HG02885 (cell line): ENCODE results near the gene METTL21A.
"Not testable (repeated sequence)": the region's sequence is repeated elsewhere in the genome, so short reads cannot be mapped to it uniquely, and the experiment has no call there.

Source experiments
- ATAC-seq: cut with Tn5 transposase; IDR thresholded peaks from one replicate; pipeline ENCODE4 v1.9.1; 2021; ENCODE audit warnings: mild to moderate bottlenecking; ENCODE audit not compliant: unreplicated experiment, poor library complexity

METTL21A gene

GRCh38 chr2:207625014-207625907 lies at the start of gene METTL21A:
TSS of gene METTL21A (minus strand) at chr2:207625394. CDS start at chr2:207624375, 1,019 bp downstream.
- peak; percentile 71 for ATAC-seq

GRCh38 chr2:207674826-207675225 lies 49.6 kb upstream of the METTL21A start:
- ATAC-seq, result no peak

GRCh38 chr2:207674266-207674774 lies 49.1 kb upstream of the METTL21A start:
- no peak for ATAC-seq

- no peak for ATAC-seq
These were observed 48.2 kb upstream of the METTL21A start for GRCh38 chr2:207673431-207673830.

- no peak for ATAC-seq
These were observed 45.7 kb upstream of the METTL21A start for GRCh38 chr2:207670887-207671286.

- ATAC-seq, result no peak
These were observed 38.8 kb upstream of the METTL21A start for GRCh38 chr2:207663870-207664545.

- peak; percentile 86 for ATAC-seq
These were observed 37.0 kb upstream of the METTL21A start for GRCh38 chr2:207662203-207662602.

- no peak for ATAC-seq
These were observed 35.8 kb upstream of the METTL21A start for GRCh38 chr2:207660994-207661393.

GRCh38 chr2:207658156-207658555 lies 33.0 kb upstream of the METTL21A start:
- no peak for ATAC-seq

- ATAC-seq, result no peak
These were observed 29.8 kb upstream of the METTL21A start for GRCh38 chr2:207655000-207655399.

GRCh38 chr2:207646582-207646981 lies 21.4 kb upstream of the METTL21A start:
- ATAC-seq, result not testable (repeated sequence)

- no peak for ATAC-seq
These were observed 18.7 kb upstream of the METTL21A start for GRCh38 chr2:207643892-207644291.

GRCh38 chr2:207640661-207641060 lies 15.5 kb upstream of the METTL21A start:
- no peak for ATAC-seq

GRCh38 chr2:207640160-207640559 lies 15.0 kb upstream of the METTL21A start:
- ATAC-seq, result no peak

GRCh38 chr2:207639288-207639687 lies 14.1 kb upstream of the METTL21A start:
- not testable (repeated sequence) for ATAC-seq

- ATAC-seq, result no peak
These were observed 10.4 kb upstream of the METTL21A start for GRCh38 chr2:207635468-207636200.

- ATAC-seq, result no peak
These were observed 8.5 kb upstream of the METTL21A start for GRCh38 chr2:207633686-207634085.

- peak; percentile 39 for ATAC-seq
These were observed 7.6 kb upstream of the METTL21A start for GRCh38 chr2:207632575-207633493.

- ATAC-seq, result no peak
These were observed 5.3 kb upstream of the METTL21A start for GRCh38 chr2:207630491-207630890.

- no peak for ATAC-seq
These were observed 4.4 kb upstream of the METTL21A start for GRCh38 chr2:207629553-207629952.
